GM21576 (cell line): ENCODE measurements around the gene PIAS2.
"Not testable (repeated sequence)": the region's sequence is repeated elsewhere in the genome, so short reads cannot be mapped to it uniquely, and the experiment has no call there.

Experiments
- ATAC-seq: cut with Tn5 transposase; IDR thresholded peaks from one replicate; pipeline ENCODE4 v1.9.1; 2021; ENCODE audit warnings: mild to moderate bottlenecking, moderate library complexity; ENCODE audit not compliant: unreplicated experiment

Gene PIAS2

GRCh38 chr18:46917108-46917802, at the start of gene PIAS2, which contains the start of gene KATNAL2:
TSS of gene PIAS2 (minus strand) at chr18:46917507. CDS start at chr18:46917345, 162 bp downstream.
TSS of gene KATNAL2 (plus strand) at chr18:46917602. CDS start at chr18:46946873, 29,271 bp downstream.
- peak; percentile 73 for ATAC-seq

- not testable (repeated sequence) for ATAC-seq
Measured at GRCh38 chr18:46966266-46966665, 49.0 kb upstream of the PIAS2 start.

- ATAC-seq: not testable (repeated sequence)
Measured at GRCh38 chr18:46964579-46965293, 47.4 kb upstream of the PIAS2 start.

- ATAC-seq: not testable (repeated sequence)
Measured at GRCh38 chr18:46963656-46964578, 46.6 kb upstream of the PIAS2 start.

GRCh38 chr18:46958209-46958608, 40.9 kb upstream of the PIAS2 start:
- no peak for ATAC-seq

GRCh38 chr18:46953195-46953594, 35.9 kb upstream of the PIAS2 start:
- ATAC-seq: no peak

GRCh38 chr18:46950064-46950656, 32.9 kb upstream of the PIAS2 start:
- no peak for ATAC-seq

- ATAC-seq: peak; percentile 85
Measured at GRCh38 chr18:46946656-46947282, 29.5 kb upstream of the PIAS2 start.

GRCh38 chr18:46942646-46943045, 25.3 kb upstream of the PIAS2 start:
- no peak for ATAC-seq

- no peak for ATAC-seq
Measured at GRCh38 chr18:46939998-46940571, 22.8 kb upstream of the PIAS2 start.

- ATAC-seq: no peak
Measured at GRCh38 chr18:46939337-46939963, 22.1 kb upstream of the PIAS2 start.

GRCh38 chr18:46920653-46921052, 3.3 kb upstream of the PIAS2 start:
- no peak for ATAC-seq

GRCh38 chr18:46920067-46920466, 2.8 kb upstream of the PIAS2 start:
- no peak for ATAC-seq

- no peak for ATAC-seq
Measured at GRCh38 chr18:46917803-46918600, 695 bp upstream of the PIAS2 start.

- ATAC-seq: peak; percentile 30
Measured at GRCh38 chr18:46916551-46917107, 678 bp downstream of the PIAS2 start.

GRCh38 chr18:46915800-46916550, 1.3 kb downstream of the PIAS2 start:
- ATAC-seq: no peak

GRCh38 chr18:46910856-46911255, 6.5 kb downstream of the PIAS2 start:
- no peak for ATAC-seq

- no peak for ATAC-seq
Measured at GRCh38 chr18:46909497-46909896, 7.8 kb downstream of the PIAS2 start.
